Neural crest cell (in vitro differentiated cells): ENCODE results near the gene WDR4. TPM values are rescaled to one million over a fixed set of nuclear protein-coding genes. Genes with fewer than 3 reads are reported as not detected.
"Not testable (repeated sequence)": the region's sequence is repeated elsewhere in the genome, so short reads cannot be mapped to it uniquely, and the experiment has no call there.

Source experiments
- DNase-seq: peaks from one replicate; pipeline ENCODE4 v3.0.0; 2021; ENCODE audit warnings: low read depth, mixed read lengths, low spot score
- H3K27ac Mint-ChIP-seq: one replicate; pipeline ENCODE4 v1.8.0; 2021; ENCODE audit warnings: mild to moderate bottlenecking, mixed read lengths; ENCODE audit not compliant: unreplicated experiment
- H3K27me3 Mint-ChIP-seq: 2 replicates; pipeline ENCODE4 v1.8.0; 2021; ENCODE audit warnings: low read depth, mild to moderate bottlenecking, mixed read lengths
- H3K36me3 Mint-ChIP-seq: 2 replicates; pipeline ENCODE4 v1.8.0; 2021; ENCODE audit warnings: low read depth, mild to moderate bottlenecking, mixed read lengths
- H3K4me1 Mint-ChIP-seq: 2 replicates; pipeline ENCODE4 v1.8.0; 2021; ENCODE audit warnings: mixed read lengths
- H3K4me3 Mint-ChIP-seq: one replicate; pipeline ENCODE4 v1.8.0; 2021; ENCODE audit warnings: mild to moderate bottlenecking, mixed read lengths
- H3K9me3 Mint-ChIP-seq: 2 replicates; pipeline ENCODE4 v1.8.0; 2021; ENCODE audit warnings: mixed read lengths
- CTCF ChIP-seq: fragments of 200-600 bp; sonication (generic); conservative IDR thresholded peaks from 2 replicates; pipeline ENCODE4 v1.5.0; 2021; ENCODE audit warnings: antibody characterized with exemption, mild to moderate bottlenecking
- total RNA-seq: library from RNA; stranded (reverse); gene quantifications from 2 replicates; pipeline ENCODE4 v1.2.1, GENCODE V29; 2021

The WDR4 gene
- total RNA-seq, 1 donor from 2014 or later: 38.0 TPM

DNA sequence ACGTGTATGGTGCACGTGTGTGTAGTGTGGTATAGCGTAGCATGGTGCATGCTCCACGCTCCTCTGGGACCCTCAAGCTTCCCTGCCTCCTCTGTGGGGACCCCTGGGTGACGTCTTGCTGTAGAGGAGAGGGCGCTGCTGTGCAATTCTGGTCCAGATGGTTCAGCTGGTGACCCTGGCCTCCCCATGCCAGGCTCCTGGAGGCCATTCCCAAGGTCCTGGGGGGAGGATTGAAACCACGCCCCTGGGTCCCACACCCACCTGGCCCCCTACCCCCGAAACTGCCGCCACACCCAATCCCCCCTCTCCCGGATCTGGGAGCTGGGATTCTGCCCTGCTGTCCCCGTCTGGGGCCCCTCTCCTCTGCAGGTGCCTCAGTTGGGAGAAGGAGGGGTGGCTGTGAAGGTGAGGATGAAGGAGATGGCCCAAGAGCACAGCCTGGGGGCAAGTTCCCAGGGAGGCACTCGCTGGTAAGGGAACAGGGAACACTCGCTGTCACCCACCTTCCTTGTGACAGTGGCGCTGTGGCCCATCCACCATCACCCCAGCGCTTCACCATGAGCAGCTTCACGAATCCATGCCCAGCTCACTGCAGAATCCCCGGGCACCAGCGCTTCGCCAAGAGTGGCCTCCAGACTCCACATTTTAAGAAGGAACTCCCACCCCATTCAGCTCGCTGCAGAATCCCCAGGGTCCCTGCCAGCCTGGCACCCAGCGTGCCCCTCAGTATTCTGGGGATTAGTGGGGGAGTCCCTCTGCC, 38.0 kb downstream of the WDR4 start:
- no peak overlapping the region for H3K27ac Mint-ChIP-seq
- DNase-seq: no peak

DNA sequence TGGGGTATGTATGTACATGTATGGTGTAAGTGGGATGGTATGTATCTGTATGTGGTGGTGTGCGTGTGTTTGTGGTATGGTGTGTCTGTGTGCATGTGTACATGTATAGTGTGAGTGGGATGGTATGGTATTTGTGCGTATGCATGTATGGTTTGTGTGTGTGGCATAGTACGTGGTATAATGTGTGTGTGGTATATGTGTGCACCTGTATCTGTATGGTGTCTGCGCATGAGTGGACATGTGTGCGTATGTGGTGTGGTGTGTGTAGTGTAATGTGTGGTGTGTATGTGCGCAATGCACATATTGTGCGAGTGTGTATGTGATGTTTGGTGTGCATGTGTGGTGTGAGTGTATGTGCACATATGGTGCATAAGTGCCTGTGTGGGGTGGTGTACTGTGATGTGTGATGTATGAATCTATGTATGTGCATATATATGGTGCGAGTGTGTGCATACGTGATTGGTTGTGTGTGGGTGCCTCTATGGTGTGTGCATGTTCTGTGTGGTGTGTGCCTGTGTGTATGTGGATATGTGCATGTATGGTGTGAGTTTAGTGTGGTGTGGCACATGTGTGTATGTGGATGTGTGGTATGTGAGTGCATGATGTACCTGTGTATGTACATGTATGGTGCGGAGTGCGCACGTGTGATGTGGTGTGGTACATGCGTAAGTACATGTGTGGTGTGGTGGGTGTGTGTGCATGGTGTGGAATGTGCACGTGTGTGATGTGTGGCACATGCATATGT, 38.8 kb downstream of the WDR4 start:
- TF ChIP-seq CTCF: no peak
- DNase-seq: no peak
- Mint-ChIP-seq H3K27ac (no peak overlapping the region), H3K4me1 (peaks cover 7% of the 10 kb centered on the region), H3K4me3 (no peak overlapping the region), H3K27me3 (no peaks in the 10 kb centered on the region), H3K36me3 (peaks cover 15% of the 10 kb centered on the region), H3K9me3 (no peaks in the 10 kb centered on the region)

More for the DNA sequence above, 38.0 kb downstream of the WDR4 start:
- H3K36me3 Mint-ChIP-seq: peaks cover 16% of the 10 kb centered on the region
- H3K9me3 Mint-ChIP-seq: no peaks in the 10 kb centered on the region
- no peak overlapping the region for H3K4me3 Mint-ChIP-seq
- peaks cover 7% of the 10 kb centered on the region for H3K4me1 Mint-ChIP-seq
- H3K27me3 Mint-ChIP-seq: no peaks in the 10 kb centered on the region
- no peak for TF ChIP-seq CTCF

GRCh38 chr21:42839271-42840231, 39.8 kb downstream of the WDR4 start:
- no peak for TF ChIP-seq CTCF
- no peaks in the 10 kb centered on the region for H3K9me3 Mint-ChIP-seq
- DNase-seq: no peak
- no peaks in the 10 kb centered on the region for H3K27me3 Mint-ChIP-seq
- H3K27ac Mint-ChIP-seq: no peak overlapping the region
- H3K4me1 Mint-ChIP-seq: no peaks in the 10 kb centered on the region
- peaks cover 11% of the 10 kb centered on the region for H3K36me3 Mint-ChIP-seq
- no peak overlapping the region for H3K4me3 Mint-ChIP-seq

GRCh38 chr21:42838212-42838690, 41.1 kb downstream of the WDR4 start:
- not testable (repeated sequence) for H3K9me3 Mint-ChIP-seq, H3K4me1 Mint-ChIP-seq, H3K4me3 Mint-ChIP-seq, H3K27me3 Mint-ChIP-seq, DNase-seq, H3K27ac Mint-ChIP-seq
- peaks cover 11% of the 10 kb centered on the region for H3K36me3 Mint-ChIP-seq

- DNase-seq: no peak
These were observed 41.7 kb downstream of the WDR4 start for GRCh38 chr21:42837421-42838211.

More at GRCh38 chr21:42837421-42838211, 41.7 kb downstream of the WDR4 start:
- Mint-ChIP-seq H3K4me1 (peaks cover 9% of the 10 kb centered on the region), H3K36me3 (peaks cover 5% of the 10 kb centered on the region), H3K9me3 (no peaks in the 10 kb centered on the region), H3K27ac (no peak overlapping the region), H3K27me3 (peaks cover 13% of the 10 kb centered on the region), H3K4me3 (no peak overlapping the region)
- TF ChIP-seq CTCF: no peak
